Adrenal gland (tissue), 5 donors: ENCODE measurements around the gene GMEB2.

ENCODE experiments used
- POLR2A ChIP-seq, 2 donors: fragments of 450-650 bp; IDR thresholded peaks; one replicate each; pipeline ENCODE4 v1.6.1; 2017; ENCODE audit warnings: antibody characterized with exemption in 2 of 2, mild to moderate bottlenecking in 2 of 2, moderate library complexity in 1 of 2
- TF ChIP-seq, protein P1 (sequence below), 6 experiments: fragments of 450-650 bp in 4 of 6; fragments of 200-600 bp in 2 of 6; sonication (generic) in 1 of 6; IDR thresholded peaks; 1 replicate in 5 of 6; 2 replicates in 1 of 6; pipeline versions ENCODE4 v1.5.1 to v1.8.0; 2016 to 2021; ENCODE audit warnings: antibody characterized with exemption in 6 of 6, mild to moderate bottlenecking in 2 of 6, moderate library complexity in 1 of 6
- donor health status: DM: no; HTN: no; CAD: no.

DNA sequence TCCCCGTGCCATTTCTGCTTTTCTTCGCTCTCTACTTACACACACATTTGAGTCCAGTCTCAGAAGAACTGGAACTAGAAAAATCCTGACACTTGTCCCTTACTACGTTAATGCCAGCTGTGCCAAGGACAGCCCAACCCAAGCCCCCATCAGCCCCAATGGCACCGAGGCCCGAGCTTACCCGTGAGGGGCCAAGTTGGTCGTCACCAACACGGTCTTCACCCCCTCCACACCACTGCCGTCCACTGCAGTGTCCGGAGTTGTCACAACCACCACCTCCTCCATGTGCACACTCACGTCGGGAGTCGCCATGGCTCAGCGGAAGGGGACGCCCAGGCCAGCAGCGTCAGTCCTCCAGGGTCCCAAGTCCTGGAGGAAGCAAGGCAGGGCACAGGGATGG is 7.8 kb downstream of the GMEB2 start:
- TF ChIP-seq, protein P1, sequence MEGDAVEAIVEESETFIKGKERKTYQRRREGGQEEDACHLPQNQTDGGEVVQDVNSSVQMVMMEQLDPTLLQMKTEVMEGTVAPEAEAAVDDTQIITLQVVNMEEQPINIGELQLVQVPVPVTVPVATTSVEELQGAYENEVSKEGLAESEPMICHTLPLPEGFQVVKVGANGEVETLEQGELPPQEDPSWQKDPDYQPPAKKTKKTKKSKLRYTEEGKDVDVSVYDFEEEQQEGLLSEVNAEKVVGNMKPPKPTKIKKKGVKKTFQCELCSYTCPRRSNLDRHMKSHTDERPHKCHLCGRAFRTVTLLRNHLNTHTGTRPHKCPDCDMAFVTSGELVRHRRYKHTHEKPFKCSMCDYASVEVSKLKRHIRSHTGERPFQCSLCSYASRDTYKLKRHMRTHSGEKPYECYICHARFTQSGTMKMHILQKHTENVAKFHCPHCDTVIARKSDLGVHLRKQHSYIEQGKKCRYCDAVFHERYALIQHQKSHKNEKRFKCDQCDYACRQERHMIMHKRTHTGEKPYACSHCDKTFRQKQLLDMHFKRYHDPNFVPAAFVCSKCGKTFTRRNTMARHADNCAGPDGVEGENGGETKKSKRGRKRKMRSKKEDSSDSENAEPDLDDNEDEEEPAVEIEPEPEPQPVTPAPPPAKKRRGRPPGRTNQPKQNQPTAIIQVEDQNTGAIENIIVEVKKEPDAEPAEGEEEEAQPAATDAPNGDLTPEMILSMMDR (IDR thresholded peaks at IDR 0.05) = no peak
- TF ChIP-seq POLR2A (IDR thresholded peaks at IDR 0.05) = no peak
